Measurements from ENCODE around the gene CPHXL2. TPM values are rescaled to one million over a fixed set of nuclear protein-coding genes. Genes with fewer than 3 reads are reported as not detected.

CPHXL2 gene
- total RNA-seq, result not detected in 2 replicates

GRCh38 chr16:75676909-75677308, at the start of gene CPHXL2:
TSS of gene CPHXL2 (minus strand) at chr16:75677009. CDS start at chr16:75676999, 10 bp downstream.
- no peak for DNase-seq (ENCODE audit: low read depth)
- no peak for TF ChIP-seq CTCF (IDR thresholded peaks at IDR 0.05; ENCODE audit: insufficient read depth, low read depth, low read length)
- no peak within 1 kb of the TSS for H3K4me3 ChIP-seq (ENCODE audit: low read depth, low read length)

DNA sequence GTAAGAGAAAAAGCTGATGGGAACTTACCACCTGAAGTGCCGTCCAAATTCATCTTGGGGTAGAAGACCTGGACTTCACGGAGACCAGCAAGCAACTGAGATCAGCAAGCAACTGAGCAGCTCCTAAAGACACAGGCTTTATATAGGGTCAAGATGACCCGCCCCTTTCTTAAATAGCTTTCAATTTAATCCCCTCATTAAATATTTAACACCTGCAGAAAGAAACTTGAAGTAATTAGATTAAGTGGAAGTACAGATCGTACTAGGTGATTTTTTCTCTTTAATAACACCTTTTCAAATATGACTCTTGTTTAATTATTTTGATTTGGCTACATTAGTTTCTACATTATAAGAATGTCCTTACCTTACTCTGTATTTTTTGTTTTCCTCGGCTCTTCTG, 49.6 kb upstream of the CPHXL2 start, which contains the start of gene CPHXL:
Gene CPHXL (minus strand): TSS at position 101 of the 400 bp plus-strand sequence. CDS start 48 bp downstream, at position 53.
- no peak for TF ChIP-seq CTCF (IDR thresholded peaks at IDR 0.05; ENCODE audit: insufficient read depth, low read depth, low read length)
- DNase-seq (ENCODE audit: low read depth), result no peak
- no peak within 1 kb of the TSS for H3K4me3 ChIP-seq (ENCODE audit: low read depth, low read length)

DNA sequence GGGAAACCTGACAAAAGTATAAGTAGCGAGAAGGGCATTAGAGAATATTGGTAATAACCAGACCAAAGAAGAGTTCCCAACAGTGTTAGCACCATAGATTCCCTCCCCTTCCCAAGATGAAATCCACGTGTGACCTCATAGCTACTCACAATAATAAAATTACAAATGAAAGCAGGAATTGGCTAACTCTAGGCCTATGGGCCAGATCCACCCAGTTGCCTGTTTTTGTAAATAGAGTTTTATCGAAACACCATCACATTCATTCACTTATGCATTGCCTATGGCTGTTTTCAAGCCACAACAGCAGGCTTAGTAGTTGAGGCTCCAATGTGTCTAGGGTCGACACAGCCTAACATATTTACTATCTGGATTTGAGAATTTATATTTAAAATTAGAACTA, 41.6 kb upstream of the CPHXL2 start:
- no peak for TF ChIP-seq CTCF (IDR thresholded peaks at IDR 0.05; ENCODE audit: insufficient read depth, low read depth, low read length)
- no peak overlapping the region for H3K4me3 ChIP-seq (ENCODE audit: low read depth, low read length)
- DNase-seq (ENCODE audit: low read depth), result no peak

DNA sequence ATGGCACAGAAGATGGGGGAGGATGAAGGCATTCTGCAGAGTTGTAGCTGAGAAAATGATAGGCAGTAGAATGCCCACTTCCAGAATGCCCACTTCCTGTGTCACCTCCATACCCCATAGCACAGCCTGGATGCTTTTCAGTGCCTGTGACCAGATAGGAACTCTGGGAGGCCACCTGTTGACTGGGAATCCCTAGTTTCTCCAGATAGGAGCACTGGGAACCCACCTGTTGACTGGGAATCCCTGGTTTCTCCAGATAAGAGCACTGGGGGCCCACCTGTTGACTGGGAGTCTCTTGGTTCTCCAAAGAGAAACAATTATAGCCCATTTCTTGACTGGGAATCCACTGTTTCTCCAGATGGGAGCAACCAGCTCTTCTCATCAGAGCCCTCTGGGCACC, 37.9 kb upstream of the CPHXL2 start:
- no peak overlapping the region for H3K4me3 ChIP-seq (ENCODE audit: low read depth, low read length)
- DNase-seq (ENCODE audit: low read depth), result no peak
- TF ChIP-seq CTCF (IDR thresholded peaks at IDR 0.05; ENCODE audit: insufficient read depth, low read depth, low read length), result no peak

GRCh38 chr16:75710344-75710743, 33.5 kb upstream of the CPHXL2 start:
- H3K4me3 ChIP-seq (ENCODE audit: low read depth, low read length), result no peak overlapping the region
- DNase-seq (ENCODE audit: low read depth), result no peak
- no peak for TF ChIP-seq CTCF (IDR thresholded peaks at IDR 0.05; ENCODE audit: insufficient read depth, low read depth, low read length)

GRCh38 chr16:75703306-75703705, 26.5 kb upstream of the CPHXL2 start:
- no peak for DNase-seq (ENCODE audit: low read depth)
- H3K4me3 ChIP-seq (ENCODE audit: low read depth, low read length), result no peak overlapping the region

More at GRCh38 chr16:75703306-75703705, 26.5 kb upstream of the CPHXL2 start:
- TF ChIP-seq CTCF (IDR thresholded peaks at IDR 0.05; ENCODE audit: insufficient read depth, low read depth, low read length), result no peak
